ENCODE results near the gene LYPD1. TPM values are rescaled to one million over a fixed set of nuclear protein-coding genes. Genes with fewer than 3 reads are reported as not detected.
"Not testable (repeated sequence)": the region's sequence is repeated elsewhere in the genome, so short reads cannot be mapped to it uniquely, and the experiment has no call there.

LYPD1 gene
- total RNA-seq = not detected in 2 replicates

GRCh38 chr2:132669908-132670495, at the start of gene LYPD1:
LYPD1 (minus strand) TSS chr2:132670205; CDS start chr2:132669932, 273 bp downstream.
- intact Hi-C loops (cut with micrococcal nuclease) = no loop called here

- intact Hi-C loops (cut with micrococcal nuclease) = no loop called here
These were observed 49.5 kb upstream of the LYPD1 start for GRCh38 chr2:132719480-132719879.

GRCh38 chr2:132716954-132717353, 46.9 kb upstream of the LYPD1 start:
- intact Hi-C loops (cut with micrococcal nuclease) = no loop called here

GRCh38 chr2:132715386-132716351, 45.7 kb upstream of the LYPD1 start:
- intact Hi-C loops (cut with micrococcal nuclease) = no loop called here

- intact Hi-C loops (cut with micrococcal nuclease) = no loop called here
These were observed 33.4 kb upstream of the LYPD1 start for GRCh38 chr2:132703396-132703795.

GRCh38 chr2:132701810-132702209, 31.8 kb upstream of the LYPD1 start:
- intact Hi-C loops (cut with micrococcal nuclease) = no loop called here

- intact Hi-C loops (cut with micrococcal nuclease) = not testable (repeated sequence)
These were observed 29.8 kb upstream of the LYPD1 start for GRCh38 chr2:132699802-132700201.

- intact Hi-C loops (cut with micrococcal nuclease) = not testable (repeated sequence)
These were observed 28.3 kb upstream of the LYPD1 start for GRCh38 chr2:132698347-132698746.

- intact Hi-C loops (cut with micrococcal nuclease) = no loop called here
These were observed 27.7 kb upstream of the LYPD1 start for GRCh38 chr2:132697556-132698205.

GRCh38 chr2:132692816-132693215, 22.8 kb upstream of the LYPD1 start:
- intact Hi-C loops (cut with micrococcal nuclease) = no loop called here

- intact Hi-C loops (cut with micrococcal nuclease) = no loop called here
These were observed 21.6 kb upstream of the LYPD1 start for GRCh38 chr2:132691556-132691955.

- intact Hi-C loops (cut with micrococcal nuclease) = no loop called here
These were observed 20.8 kb upstream of the LYPD1 start for GRCh38 chr2:132690664-132691303.

GRCh38 chr2:132681766-132682165, 11.8 kb upstream of the LYPD1 start:
- intact Hi-C loops (cut with micrococcal nuclease) = no loop called here

GRCh38 chr2:132680544-132680943, 10.5 kb upstream of the LYPD1 start:
- intact Hi-C loops (cut with micrococcal nuclease) = no loop called here

GRCh38 chr2:132678483-132678882, 8.5 kb upstream of the LYPD1 start:
- intact Hi-C loops (cut with micrococcal nuclease) = no loop called here

- intact Hi-C loops (cut with micrococcal nuclease) = no loop called here
These were observed 7.7 kb upstream of the LYPD1 start for GRCh38 chr2:132677661-132678060.

GRCh38 chr2:132676999-132677398, 7.0 kb upstream of the LYPD1 start:
- intact Hi-C loops (cut with micrococcal nuclease) = no loop called here

- intact Hi-C loops (cut with micrococcal nuclease) = no loop called here
These were observed 1.3 kb upstream of the LYPD1 start for GRCh38 chr2:132671151-132671835.

GRCh38 chr2:132670496-132671150, 618 bp upstream of the LYPD1 start:
- intact Hi-C loops (cut with micrococcal nuclease) = no loop called here
